H9 (cell line): ENCODE measurements around the gene KREMEN2. TPM values are rescaled to one million over a fixed set of nuclear protein-coding genes. Genes with fewer than 3 reads are reported as not detected.

Experiments
- DNase-seq: peaks from one replicate; pipeline ENCODE4 v3.0.0-alpha.2; 2017
- H2AFZ ChIP-seq: one replicate; pipeline ENCODE4 v1.6.1; 2013; ENCODE audit warnings: mild to moderate bottlenecking, low read length, control low read depth, moderate library complexity
- H2AK5ac ChIP-seq: 2 replicates; pipeline ENCODE4 v1.6.1; 2013; ENCODE audit warnings: low read length, control low read depth, mixed read lengths; ENCODE audit not compliant: insufficient read length
- H2BK120ac ChIP-seq: one replicate; pipeline ENCODE4 v1.6.1; 2013; ENCODE audit warnings: low read depth, mild to moderate bottlenecking, low read length, control low read depth, inconsistent platforms; ENCODE audit not compliant: poor library complexity, severe bottlenecking
- H2BK12ac ChIP-seq: 2 replicates; pipeline ENCODE4 v1.6.1; 2013; ENCODE audit warnings: low read length, control low read depth, mixed read lengths, low read depth; ENCODE audit not compliant: insufficient read length
- H2BK15ac ChIP-seq: 2 replicates; pipeline ENCODE4 v1.6.1; 2013; ENCODE audit warnings: low read depth, low read length, control low read depth
- H2BK20ac ChIP-seq: one replicate; pipeline ENCODE4 v1.6.1; 2013; ENCODE audit warnings: low read depth, mild to moderate bottlenecking, low read length, control low read depth, inconsistent platforms; ENCODE audit not compliant: poor library complexity, severe bottlenecking
- H2BK5ac ChIP-seq: 2 replicates; pipeline ENCODE4 v1.6.1; 2013; ENCODE audit warnings: low read length, control low read depth, mixed read lengths; ENCODE audit not compliant: insufficient read length
- H3K14ac ChIP-seq: 2 replicates; pipeline ENCODE4 v1.6.1; 2013; ENCODE audit warnings: low read length, control low read depth; ENCODE audit not compliant: insufficient read depth
- H3K18ac ChIP-seq: 2 replicates; pipeline ENCODE4 v1.6.1; 2013; ENCODE audit warnings: low read depth, mild to moderate bottlenecking, mixed read lengths, low read length, control low read depth; ENCODE audit not compliant: insufficient read length
- H3K23ac ChIP-seq: 2 replicates; pipeline ENCODE4 v1.6.1; 2013; ENCODE audit warnings: low read length, control low read depth, mixed read lengths, low read depth; ENCODE audit not compliant: insufficient read length
- H3K23me2 ChIP-seq: 2 replicates; pipeline ENCODE4 v1.6.1; 2013; ENCODE audit warnings: low read depth, mild to moderate bottlenecking, mixed read lengths, low read length, control low read depth; ENCODE audit not compliant: insufficient read length, poor library complexity, severe bottlenecking
- H3K27ac ChIP-seq: 2 replicates; pipeline ENCODE4 v1.5.1; 2013; ENCODE audit warnings: low read length, control low read depth, mixed read lengths, low read depth; ENCODE audit not compliant: insufficient read length
- H3K27me3 ChIP-seq: 2 replicates; pipeline ENCODE4 v1.6.1; 2013; ENCODE audit warnings: low read length, control low read depth, inconsistent platforms; ENCODE audit not compliant: insufficient read depth
- H3K4ac ChIP-seq: 2 replicates; pipeline ENCODE4 v1.6.1; 2013; ENCODE audit warnings: low read depth, mild to moderate bottlenecking, control low read depth, inconsistent platforms, low read length, moderate library complexity
- H3K4me1 ChIP-seq: 2 replicates; pipeline ENCODE4 v1.6.1; 2013; ENCODE audit warnings: low read length, control low read depth, inconsistent platforms; ENCODE audit not compliant: insufficient read depth
- H3K4me2 ChIP-seq: 2 replicates; pipeline ENCODE4 v1.6.1; 2013; ENCODE audit warnings: low read length, control low read depth, mixed read lengths; ENCODE audit not compliant: insufficient read length, insufficient read depth
- H3K56ac ChIP-seq: 2 replicates; pipeline ENCODE4 v1.6.1; 2013; ENCODE audit warnings: low read depth, mild to moderate bottlenecking, mixed read lengths, low read length, control low read depth; ENCODE audit not compliant: insufficient read length
- H3K79me1 ChIP-seq: 2 replicates; pipeline ENCODE4 v1.6.1; 2013; ENCODE audit warnings: low read depth, mild to moderate bottlenecking, moderate library complexity, low read length, control low read depth, inconsistent platforms; ENCODE audit not compliant: insufficient read depth, poor library complexity, severe bottlenecking
- H3K79me2 ChIP-seq: 2 replicates; pipeline ENCODE4 v1.6.1; 2013; ENCODE audit warnings: low read length, control low read depth, inconsistent platforms; ENCODE audit not compliant: insufficient read depth
- H3K9ac ChIP-seq: 2 replicates; pipeline ENCODE4 v1.6.1; 2013; ENCODE audit warnings: low read length, control low read depth, mixed read lengths; ENCODE audit not compliant: insufficient read length; ENCODE audit errors: extremely low read depth
- H3K9me3 ChIP-seq: one replicate; pipeline ENCODE4 v1.6.1; 2013; ENCODE audit warnings: low read depth, low read length, inconsistent platforms; ENCODE audit not compliant: control insufficient read depth
- H3T11ph ChIP-seq: one replicate; pipeline ENCODE4 v1.6.1; 2013; ENCODE audit warnings: mild to moderate bottlenecking, low read length, control low read depth, inconsistent platforms
- H4K20me1 ChIP-seq: one replicate; pipeline ENCODE4 v1.6.1; 2013; ENCODE audit not compliant: control insufficient read depth, insufficient read length, insufficient read depth
- H4K5ac ChIP-seq: 2 replicates; pipeline ENCODE4 v1.6.1; 2013; ENCODE audit warnings: low read depth, mild to moderate bottlenecking, mixed read lengths, low read length, control low read depth; ENCODE audit not compliant: insufficient read length
- H4K8ac ChIP-seq: replicated peaks from 2 replicates; pipeline ENCODE4 v1.6.1; 2013; ENCODE audit warnings: low read length, control low read depth, mixed read lengths, low read depth; ENCODE audit not compliant: insufficient read length
- H4K91ac ChIP-seq: 2 replicates; pipeline ENCODE4 v1.6.1; 2013; ENCODE audit warnings: low read depth, mild to moderate bottlenecking, moderate library complexity, mixed read lengths, low read length, control low read depth; ENCODE audit not compliant: insufficient read length
- H3K27ac Mint-ChIP-seq, 3 experiments: 2 replicates in 2 of 3; 3 replicates in 1 of 3; pipeline ENCODE4 v1.8.0; 2020 to 2021; ENCODE audit warnings: mixed read lengths in 3 of 3, mild to moderate bottlenecking in 1 of 3, moderate library complexity in 1 of 3
- H3K27me3 Mint-ChIP-seq: 2 replicates; pipeline ENCODE4 v1.8.0; 2021; ENCODE audit warnings: low read depth, mild to moderate bottlenecking, moderate library complexity, mixed read lengths
- H3K36me3 Mint-ChIP-seq, 3 experiments: 2 replicates in 2 of 3; 3 replicates in 1 of 3; pipeline ENCODE4 v1.8.0; 2020 to 2021; ENCODE audit warnings: low read depth in 3 of 3, mixed read lengths in 3 of 3; ENCODE audit not compliant: insufficient read depth in 1 of 3
- H3K4me1 Mint-ChIP-seq, 2 experiments: 2 replicates each; pipeline ENCODE4 v1.8.0; 2020; ENCODE audit warnings: mixed read lengths in 2 of 2
- H3K4me3 Mint-ChIP-seq, 2 experiments: 2 replicates in 1 of 2; 3 replicates in 1 of 2; pipeline ENCODE4 v1.8.0; 2020 to 2021; ENCODE audit warnings: mild to moderate bottlenecking in 2 of 2, mixed read lengths in 2 of 2, moderate library complexity in 1 of 2
- H3K9me3 Mint-ChIP-seq, 2 experiments: 2 replicates in 1 of 2; 3 replicates in 1 of 2; pipeline ENCODE4 v1.8.0; 2020; ENCODE audit warnings: mild to moderate bottlenecking in 2 of 2, mixed read lengths in 2 of 2, moderate library complexity in 1 of 2
- WGBS: extraction: QIAGEN DNeasy Blood & Tissue Kit; methylation state at CpG from one replicate; pipeline ENCODE4 v1.1.7; 2013; ENCODE audit warnings: missing lambda C conversion rate, low lambda C conversion rate, mixed read lengths; ENCODE audit not compliant: insufficient read length; ENCODE audit errors: extremely low coverage; 5-methylcytosine and 5-hydroxymethylcytosine counted together
- total RNA-seq: library from RNA; stranded (reverse); gene quantifications from 2 replicates; pipeline ENCODE4 v1.2.1, GENCODE V29; 2021
- TF ChIP-seq, protein P1 (sequence below): fragments of 200-600 bp; sonication (generic); conservative IDR thresholded peaks from 3 replicates; pipeline ENCODE4 v1.8.0; 2021; ENCODE audit warnings: antibody characterized with exemption, mild to moderate bottlenecking

The KREMEN2 gene
- total RNA-seq, 1 experiment from 2014 or later: 12.8 TPM

DNA sequence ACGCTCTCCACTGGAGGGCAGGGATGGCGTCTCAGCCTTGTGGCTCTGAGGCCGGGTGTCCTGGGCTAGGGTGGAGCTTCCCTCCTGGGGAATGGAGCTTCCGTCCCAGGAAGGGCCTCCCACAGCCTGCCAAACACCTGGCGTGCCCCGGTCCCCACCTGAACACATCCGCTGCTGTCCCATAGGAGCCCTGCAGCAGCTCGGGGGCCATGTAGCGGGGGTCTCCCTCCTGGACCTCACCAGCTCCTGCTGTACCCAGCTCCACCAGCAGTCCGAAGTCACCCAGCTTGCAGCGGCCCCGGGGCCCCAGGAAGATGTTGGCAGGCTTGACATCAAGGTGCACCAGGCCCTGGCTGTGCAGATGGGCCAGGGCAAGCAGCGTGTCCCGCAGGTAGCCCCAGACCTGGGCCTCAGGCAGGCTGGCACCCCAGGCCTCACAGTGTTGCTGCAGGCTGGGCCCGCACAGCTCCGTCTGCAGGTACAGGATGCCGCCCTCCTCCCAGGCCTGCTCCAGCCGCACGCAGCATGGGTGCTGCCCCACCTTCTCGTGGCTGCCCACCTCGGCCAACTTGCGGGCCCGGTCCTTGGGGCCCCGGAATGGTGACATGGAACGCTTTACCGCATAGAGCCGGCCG, 11.2 kb downstream of the KREMEN2 start:
- Histone ChIP-seq H4K20me1 (peaks cover 3% of the 10 kb centered on the region), H3K79me2 (no peaks in the 10 kb centered on the region; the same call in 1 of the 2 replicates), H2AK5ac (no peak overlapping the region), H4K5ac (no peak overlapping the region), H3K27ac (no peak overlapping the region), H4K91ac (no peak overlapping the region), H3K4me2 (no peak overlapping the region), H2BK15ac (no peak overlapping the region), H3K79me1 (no peaks in the 10 kb centered on the region), H2BK120ac (no peak overlapping the region), H3K18ac (no peak overlapping the region), H3K23ac (no peak overlapping the region), H4K8ac (no peak overlapping the region), H3K9me3 (no peaks in the 10 kb centered on the region), H3K56ac (no peak overlapping the region), H2AFZ (no peak overlapping the region), H3K27me3 (no peaks in the 10 kb centered on the region), H3K9ac (no peak overlapping the region), H3K23me2 (peaks cover 6% of the 10 kb centered on the region), H3K4me1 (no peaks in the 10 kb centered on the region), H2BK20ac (no peak overlapping the region), H2BK5ac (no peak overlapping the region), H3T11ph (no peak overlapping the region), H3K14ac (no peak overlapping the region), H3K4ac (no peak overlapping the region), H2BK12ac (no peak overlapping the region)
- peaks cover 11 to 47% (median 41%) of the 10 kb centered on the region in 3 experiments; a peak in 6 of 7 replicates for H3K36me3 Mint-ChIP-seq
- no peak for DNase-seq
- no peak overlapping the region for H3K27ac Mint-ChIP-seq
- peaks cover 15 to 16% of the 10 kb centered on the region in 2 experiments for H3K4me1 Mint-ChIP-seq
- no CpG with 5 or more reads among the region's 28 CpGs for WGBS
- TF ChIP-seq, protein P1, sequence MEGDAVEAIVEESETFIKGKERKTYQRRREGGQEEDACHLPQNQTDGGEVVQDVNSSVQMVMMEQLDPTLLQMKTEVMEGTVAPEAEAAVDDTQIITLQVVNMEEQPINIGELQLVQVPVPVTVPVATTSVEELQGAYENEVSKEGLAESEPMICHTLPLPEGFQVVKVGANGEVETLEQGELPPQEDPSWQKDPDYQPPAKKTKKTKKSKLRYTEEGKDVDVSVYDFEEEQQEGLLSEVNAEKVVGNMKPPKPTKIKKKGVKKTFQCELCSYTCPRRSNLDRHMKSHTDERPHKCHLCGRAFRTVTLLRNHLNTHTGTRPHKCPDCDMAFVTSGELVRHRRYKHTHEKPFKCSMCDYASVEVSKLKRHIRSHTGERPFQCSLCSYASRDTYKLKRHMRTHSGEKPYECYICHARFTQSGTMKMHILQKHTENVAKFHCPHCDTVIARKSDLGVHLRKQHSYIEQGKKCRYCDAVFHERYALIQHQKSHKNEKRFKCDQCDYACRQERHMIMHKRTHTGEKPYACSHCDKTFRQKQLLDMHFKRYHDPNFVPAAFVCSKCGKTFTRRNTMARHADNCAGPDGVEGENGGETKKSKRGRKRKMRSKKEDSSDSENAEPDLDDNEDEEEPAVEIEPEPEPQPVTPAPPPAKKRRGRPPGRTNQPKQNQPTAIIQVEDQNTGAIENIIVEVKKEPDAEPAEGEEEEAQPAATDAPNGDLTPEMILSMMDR: 0 out of 3 replicates have a peak, but pooled peaks have one; percentile 11
- H3K4me3 Mint-ChIP-seq: no peak overlapping the region
- no peaks in the 10 kb centered on the region; the same call in none of the 2 replicates for H3K27me3 Mint-ChIP-seq
- H3K9me3 Mint-ChIP-seq: no peaks in the 10 kb centered on the region
